ENCODE results near the gene PPP1R27.

PPP1R27 gene

GRCh38 chr17:81819708-81820107, 15.1 kb downstream of the PPP1R27 start:
- DNase-seq: no peak

DNA sequence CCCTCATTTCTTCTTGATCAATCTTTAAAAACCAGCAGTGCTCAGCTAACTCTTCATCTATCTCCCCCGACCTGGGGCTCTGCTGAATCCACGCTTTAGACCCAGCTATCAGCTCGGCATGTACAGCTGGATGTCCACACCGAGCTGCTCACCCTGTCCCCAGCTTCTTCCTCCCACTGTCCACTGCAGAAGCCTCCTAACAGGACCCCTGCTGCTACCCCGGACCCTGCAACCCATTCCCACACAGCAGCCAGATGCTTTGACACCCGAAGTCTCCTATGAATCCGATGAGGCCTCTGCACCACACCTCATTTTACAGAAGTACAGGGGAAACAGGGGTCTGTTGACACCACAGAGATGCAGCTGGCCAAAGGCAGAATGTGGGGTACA, 17.1 kb downstream of the PPP1R27 start:
- no peak for DNase-seq

GRCh38 chr17:81815646-81815986, 19.2 kb downstream of the PPP1R27 start:
- no peak for DNase-seq

GRCh38 chr17:81814748-81815645, 19.9 kb downstream of the PPP1R27 start:
- no peak for DNase-seq

GRCh38 chr17:81813861-81814683, 20.8 kb downstream of the PPP1R27 start:
- no peak for DNase-seq

GRCh38 chr17:81813371-81813684, 21.5 kb downstream of the PPP1R27 start:
- no peak for DNase-seq

- no peak for DNase-seq
These were observed 22.1 kb downstream of the PPP1R27 start for GRCh38 chr17:81812571-81813370.

GRCh38 chr17:81811705-81812570, 22.9 kb downstream of the PPP1R27 start:
- DNase-seq: no peak

- DNase-seq: no peak
These were observed 23.8 kb downstream of the PPP1R27 start for GRCh38 chr17:81810892-81811704.

GRCh38 chr17:81810476-81810875, 24.4 kb downstream of the PPP1R27 start:
- DNase-seq: no peak

DNA sequence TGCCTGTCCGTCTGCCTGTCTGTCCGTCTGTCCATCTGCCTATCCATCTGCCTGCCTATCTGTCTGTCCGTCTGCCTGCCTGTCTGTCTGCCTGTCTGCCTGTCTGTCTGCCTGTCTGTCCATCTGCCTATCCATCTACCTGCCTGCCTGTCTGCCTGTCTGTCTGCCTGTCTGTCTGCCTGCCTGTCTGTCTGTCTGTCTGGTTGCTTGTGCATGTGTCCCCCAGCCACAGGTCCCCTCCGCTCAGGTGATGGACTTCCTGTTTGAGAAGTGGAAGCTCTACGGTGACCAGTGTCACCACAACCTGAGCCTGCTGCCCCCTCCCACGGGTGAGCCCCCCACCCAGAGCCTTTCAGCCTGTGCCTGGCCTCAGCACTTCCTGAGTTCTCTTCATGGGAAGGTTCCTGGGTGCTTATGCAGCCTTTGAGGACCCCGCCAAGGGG, 25.3 kb downstream of the PPP1R27 start:
- no peak for DNase-seq

GRCh38 chr17:81808778-81809555, 25.9 kb downstream of the PPP1R27 start:
- no peak for DNase-seq

DNA sequence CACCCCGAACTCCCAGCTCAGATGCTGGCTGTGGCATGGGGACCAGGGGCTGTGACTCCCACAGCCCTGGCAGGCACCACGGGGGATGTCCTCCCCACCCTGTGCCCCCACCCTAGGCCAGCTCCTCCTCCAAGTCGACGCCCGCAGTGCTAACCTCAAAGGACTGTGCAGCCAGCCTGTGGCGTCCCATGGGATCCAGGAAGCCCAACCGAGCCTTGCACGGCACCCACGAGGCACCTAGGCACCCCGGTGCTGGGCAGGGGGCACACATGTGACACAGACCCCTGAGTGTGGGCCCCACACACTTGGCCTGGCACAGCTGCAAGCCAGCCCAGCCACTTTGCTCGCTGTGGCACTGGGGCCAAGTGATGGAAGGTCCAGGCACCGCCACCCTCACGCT, 27.0 kb downstream of the PPP1R27 start:
- no peak for DNase-seq

GRCh38 chr17:81807210-81807719, 27.6 kb downstream of the PPP1R27 start:
- DNase-seq: no peak

GRCh38 chr17:81806461-81807209, 28.2 kb downstream of the PPP1R27 start:
- DNase-seq: no peak

- no peak for DNase-seq
These were observed 29.0 kb downstream of the PPP1R27 start for GRCh38 chr17:81805707-81806460.

DNA sequence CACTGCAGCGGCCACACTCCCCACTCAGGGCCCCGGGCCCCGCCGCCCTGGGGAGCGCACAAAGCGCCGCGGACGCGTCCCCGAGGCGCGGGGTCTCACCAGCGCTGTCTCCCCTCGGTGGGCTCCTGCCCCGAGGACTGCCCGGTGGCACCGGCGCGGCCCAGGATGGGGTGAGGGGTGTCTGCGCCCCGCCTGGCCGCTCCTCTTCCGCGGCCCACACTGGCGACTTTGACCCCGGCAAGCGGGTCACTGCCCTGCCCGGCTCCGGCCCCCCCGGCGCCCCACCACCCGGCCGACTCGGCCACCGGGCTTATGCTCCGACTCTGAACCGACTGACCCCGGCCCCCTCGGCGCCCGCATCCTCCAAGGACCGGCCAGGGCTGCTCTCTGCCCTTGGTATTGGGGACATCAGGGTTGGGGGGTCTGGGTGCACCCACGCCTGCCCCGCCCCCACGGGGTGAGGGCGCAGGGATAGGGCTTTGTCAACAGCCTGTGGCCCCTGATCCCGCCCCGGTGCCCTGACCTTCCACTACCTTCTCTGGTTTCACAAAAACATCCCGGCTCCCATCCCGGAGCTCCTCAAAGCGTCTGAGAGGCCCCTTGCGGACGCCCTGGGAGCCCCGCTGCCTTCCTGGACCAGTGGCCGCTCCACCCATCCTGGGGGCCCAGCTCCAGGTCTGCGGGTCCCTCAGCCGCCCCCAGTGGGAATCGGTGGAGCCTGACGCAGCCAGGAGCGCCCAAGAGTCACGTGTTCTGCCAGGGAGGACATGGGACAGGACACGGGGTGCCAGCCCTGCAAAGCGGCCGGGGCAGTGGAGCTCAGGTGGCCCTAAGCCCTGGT, 30.1 kb downstream of the PPP1R27 start:
- DNase-seq: no peak

All from fibroblast of skin of back (primary cell).